HG02981 (cell line): ENCODE measurements around the gene REG1B.
"Not testable (repeated sequence)": the region's sequence is repeated elsewhere in the genome, so short reads cannot be mapped to it uniquely, and the experiment has no call there.

Experiments used
- ATAC-seq: cut with Tn5 transposase; IDR thresholded peaks from one replicate; pipeline ENCODE4 v1.9.1; 2021; ENCODE audit warnings: mild to moderate bottlenecking, moderate library complexity; ENCODE audit not compliant: unreplicated experiment

REG1B gene

DNA sequence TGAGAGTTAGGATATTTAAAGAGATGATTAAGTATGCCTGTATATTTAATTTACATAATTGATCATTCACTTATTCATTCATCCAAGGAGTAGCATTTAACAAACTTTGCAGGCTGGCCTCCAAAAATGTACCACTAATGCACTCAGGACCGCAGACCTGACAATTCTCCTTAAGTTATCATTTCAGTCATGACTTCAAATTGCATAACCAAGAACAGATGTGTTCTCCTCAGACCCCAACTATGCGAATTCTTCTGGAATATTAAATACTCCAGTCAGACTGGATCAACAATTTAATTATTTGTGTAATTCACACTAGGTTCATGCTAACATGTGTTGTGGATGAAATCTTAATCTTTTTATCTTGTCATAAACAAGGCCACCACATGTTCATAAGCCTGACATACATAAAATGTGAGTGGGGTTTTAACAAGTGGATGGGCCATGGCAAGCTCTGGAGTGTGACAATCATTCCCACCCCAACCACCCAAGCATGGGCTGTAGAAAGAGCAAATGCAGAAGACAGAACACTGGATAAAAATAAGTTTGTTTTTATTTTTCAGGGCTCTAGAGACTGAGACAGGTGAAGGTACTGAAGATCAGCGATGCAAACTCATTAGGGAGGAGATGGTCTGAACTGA is 3.2 kb downstream of the REG1B start:
- no peak for ATAC-seq

DNA sequence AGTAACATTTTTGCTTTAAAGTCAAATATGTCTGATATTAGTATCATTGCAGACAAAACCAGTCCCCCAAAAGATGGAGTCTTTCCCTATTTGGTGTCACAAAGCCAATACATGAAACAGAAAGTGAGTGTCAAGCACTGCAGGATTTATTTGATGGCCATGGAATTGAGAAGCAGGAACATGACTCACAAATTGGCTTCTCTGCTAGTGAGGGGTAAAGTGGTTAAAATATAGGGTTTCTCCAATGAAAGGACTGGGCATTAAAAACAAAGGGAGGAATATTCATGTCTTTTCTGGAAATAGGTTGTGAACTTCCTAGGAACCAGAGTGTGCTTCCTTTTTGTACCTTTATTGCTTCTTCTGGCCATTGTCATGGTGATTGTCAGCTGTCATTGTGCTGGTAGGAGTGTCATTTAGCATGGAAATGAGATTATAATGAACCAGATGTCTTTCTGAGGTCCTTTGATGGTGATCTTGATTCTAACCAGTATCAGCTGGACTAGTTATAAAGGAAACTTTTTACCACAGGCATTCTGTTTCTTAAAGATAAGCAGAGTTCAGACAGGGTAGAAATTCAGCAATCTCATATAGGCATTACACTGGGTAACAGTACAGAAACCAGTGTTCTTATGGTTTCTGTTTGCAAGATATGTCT is 4.1 kb downstream of the REG1B start:
- no peak for ATAC-seq

DNA sequence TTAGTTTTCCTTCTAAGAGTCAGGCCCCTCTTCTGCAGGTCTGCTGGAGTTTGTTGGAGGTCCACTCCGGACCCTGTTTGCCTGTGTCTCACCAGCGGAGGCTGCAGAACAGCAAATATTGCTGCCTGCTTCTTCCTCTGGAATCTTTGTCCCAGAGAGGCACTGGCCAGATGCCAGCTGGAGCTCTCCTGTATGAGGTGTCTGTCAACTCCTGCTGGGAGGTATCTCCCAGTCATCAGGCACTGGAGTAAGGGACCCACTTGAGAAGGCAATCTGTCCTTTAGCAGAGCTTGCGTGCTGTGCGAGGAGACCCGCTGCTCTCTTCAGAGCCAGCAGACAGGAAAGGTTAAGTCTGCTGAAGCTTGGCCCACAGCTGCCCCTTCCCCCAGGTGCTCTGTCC is 4.8 kb downstream of the REG1B start:
- ATAC-seq = no peak

DNA sequence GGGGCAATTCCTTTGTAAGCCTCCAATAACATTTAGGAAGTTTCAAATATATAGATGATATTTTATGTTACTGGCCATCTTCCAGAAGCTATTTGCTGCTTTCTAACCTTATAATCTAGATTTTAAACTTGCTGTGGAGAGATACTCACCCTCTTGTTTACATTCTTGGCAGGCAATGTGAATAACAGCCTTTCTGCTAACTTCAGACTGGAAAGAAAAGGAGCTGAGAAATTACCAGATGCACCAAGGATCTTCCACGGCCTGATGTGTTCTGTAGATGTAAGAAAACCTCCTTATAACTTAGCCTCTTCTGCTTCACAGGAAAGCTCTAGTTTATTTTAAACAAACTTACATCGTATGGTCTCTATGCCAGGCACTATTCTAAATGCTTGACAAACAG is 16.7 kb downstream of the REG1B start:
- no peak for ATAC-seq

DNA sequence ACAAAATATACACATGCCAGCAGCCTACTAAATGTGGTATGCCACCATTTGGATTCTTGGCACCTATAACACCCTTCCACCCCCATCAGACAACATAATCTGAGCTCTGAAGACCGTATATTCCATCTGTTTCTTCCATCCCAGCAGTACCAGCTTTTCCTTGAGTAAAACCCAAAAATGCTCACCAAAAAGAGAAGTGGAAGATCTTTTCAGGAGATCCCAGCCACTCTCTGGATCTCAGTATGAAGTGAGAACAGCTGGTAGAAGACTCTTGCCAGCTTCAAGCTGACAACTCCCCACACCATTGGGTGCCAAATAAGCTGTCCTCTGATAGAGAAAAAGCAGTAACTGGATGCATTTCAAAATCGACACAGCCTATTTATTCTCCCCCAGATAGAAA is 22.6 kb downstream of the REG1B start:
- ATAC-seq = no peak

DNA sequence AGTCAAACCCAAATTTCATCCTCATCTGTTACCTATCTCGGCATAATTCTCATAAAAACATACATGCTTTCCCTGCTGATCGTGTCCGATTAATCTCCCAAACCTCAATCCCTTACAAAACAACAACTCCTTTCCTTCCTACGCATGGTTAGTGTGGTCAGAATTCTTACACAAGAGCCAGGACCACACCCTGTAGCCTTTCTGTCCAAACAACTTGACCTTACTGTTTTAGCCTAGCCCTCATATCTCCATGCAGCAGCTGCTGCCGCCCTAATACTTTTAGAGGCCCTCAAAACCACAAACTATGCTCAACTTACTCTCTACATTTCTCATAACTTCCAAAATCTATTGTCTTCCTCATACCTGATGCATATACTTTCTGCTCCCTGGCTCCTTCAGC is 33.0 kb downstream of the REG1B start:
- not testable (repeated sequence) for ATAC-seq

DNA sequence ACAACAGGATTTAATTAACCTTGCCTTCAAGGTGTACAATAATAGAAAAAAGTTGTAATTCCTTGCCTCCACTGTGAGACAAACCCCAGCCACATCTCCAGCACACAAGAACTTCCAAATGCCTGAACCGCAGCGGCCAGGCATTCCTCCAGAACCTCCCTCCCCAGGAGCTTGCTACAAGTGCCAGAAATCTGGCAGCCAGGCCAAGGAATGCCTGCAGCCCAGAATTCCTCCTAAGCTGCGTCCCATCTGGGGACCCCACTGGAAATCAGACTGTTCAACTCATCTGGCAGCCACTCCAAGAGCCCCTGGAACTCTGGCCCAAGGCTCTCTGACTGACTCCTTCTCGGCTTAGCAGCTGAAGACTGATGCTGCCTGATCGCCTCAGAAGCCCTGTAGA is 34.3 kb downstream of the REG1B start:
- ATAC-seq = not testable (repeated sequence)

DNA sequence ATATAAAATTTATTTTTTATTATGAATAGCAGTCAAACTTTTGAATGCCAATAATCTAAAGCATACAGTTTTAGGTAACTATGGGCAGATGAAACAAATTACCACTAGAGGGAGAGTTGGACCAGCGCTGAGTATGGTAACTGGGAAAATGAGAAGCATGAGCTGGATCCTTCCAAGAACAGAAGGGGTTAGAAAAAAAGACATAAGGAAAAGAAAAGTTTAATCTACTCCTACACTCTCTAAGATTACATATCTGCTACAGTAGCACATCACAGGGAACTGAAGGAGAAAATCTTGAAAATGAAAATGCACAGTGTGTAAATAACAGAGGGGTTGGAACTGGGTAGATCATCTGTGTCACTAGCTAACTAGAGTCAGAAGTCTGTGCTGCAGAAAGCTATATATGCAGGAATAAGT is 46.8 kb downstream of the REG1B start:
- ATAC-seq = no peak

DNA sequence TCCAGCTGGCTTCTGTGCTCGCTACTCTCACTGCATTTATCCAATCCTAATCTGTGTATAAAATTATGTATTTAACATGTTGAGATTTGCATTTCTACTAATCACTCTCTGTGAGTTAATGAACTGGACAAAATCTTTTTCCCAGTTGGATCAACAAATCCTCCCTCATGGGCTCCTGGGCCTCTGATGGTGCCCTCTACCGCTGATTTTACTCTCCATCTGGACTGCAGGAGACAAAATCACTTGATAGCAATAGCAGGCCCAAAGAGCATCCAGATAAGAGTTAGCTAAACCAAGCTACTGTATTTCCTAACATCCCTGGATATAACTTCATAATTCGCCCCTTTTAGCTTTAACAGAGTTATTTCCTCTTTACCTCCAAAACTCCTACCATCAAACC is 47.8 kb downstream of the REG1B start:
- no peak for ATAC-seq
